ENCODE measurements around the gene ARF6. TPM values are rescaled to one million over a fixed set of nuclear protein-coding genes. Genes with fewer than 3 reads are reported as not detected.

Gene ARF6
- total and polyA plus RNA-seq, 10 of the 15 experiments (the other 5 are each of a cell fraction or from before 2014, with no cell fraction given) = 46.8 to 128 (median 71.9) TPM

DNA sequence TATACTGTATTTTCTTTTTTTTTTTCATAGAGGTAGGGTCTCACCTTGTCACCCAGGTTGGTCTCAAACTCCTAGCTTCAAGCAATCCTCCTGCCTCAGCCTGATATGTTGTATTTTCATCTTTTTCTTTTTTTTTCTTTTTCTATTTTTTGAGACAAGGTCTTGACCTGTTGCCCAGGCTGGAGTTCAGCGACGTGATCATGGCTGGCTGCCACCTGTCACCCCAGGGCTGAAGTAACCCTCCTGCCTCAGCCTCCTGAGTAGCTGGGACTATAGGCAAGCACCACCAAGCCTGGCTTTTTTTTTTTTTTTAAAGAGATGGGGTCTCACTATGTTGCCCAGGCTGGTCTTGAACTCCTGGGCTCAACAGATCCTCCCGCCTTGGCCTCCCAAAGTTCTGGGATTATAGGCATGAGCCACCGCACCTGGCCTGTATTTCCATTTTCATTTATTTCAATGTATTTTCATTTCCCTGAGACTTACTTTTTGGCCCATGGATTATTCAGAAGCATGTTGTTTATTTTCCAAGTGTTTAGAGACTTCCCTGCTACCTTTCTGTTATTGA lies 16.2 kb upstream of the ARF6 start:
- no TSS peak for BruUV-seq (replicated peaks)
- H3K4me2 ChIP-seq (ENCODE audit: control insufficient read depth, insufficient read depth) = no peak overlapping the region
- no peak for DNase-seq (ENCODE audit: low read depth, low spot score)
- RAD21 ChIA-PET (ENCODE audit: unreplicated experiment) = interaction anchor here (0.6 to 1.0 kb wide), 2 partner anchors 186 to 209 kb away, joined by 3 to 5 read pairs; no protein-coding TSS in a partner anchor
- H3K27me3 ChIP-seq (replicated peaks in 1 of 2; ENCODE audit: control insufficient read depth in 2 of 2, insufficient read depth in 2 of 2, low read length in 1 of 2) = no peaks in the 10 kb centered on the region
- no peak overlapping the region for H3K4me3 ChIP-seq
- no peak overlapping the region for H2AFZ ChIP-seq (ENCODE audit: control insufficient read depth, low read depth, low read length)
- intact Hi-C loops (cut with micrococcal nuclease; ENCODE audit: unreplicated experiment) (no loop called here), in situ Hi-C loops (cut with MboI) (no loop called here)
- POLR2A ChIA-PET = interaction anchor here (1.2 kb wide), 1 partner anchor 219 kb away, joined by 3 read pairs; no protein-coding TSS in a partner anchor
- no peaks in the 10 kb centered on the region for H3K4me1 ChIP-seq (ENCODE audit: control insufficient read depth, insufficient read depth, low read length)
- H3K79me2 ChIP-seq (ENCODE audit: control insufficient read depth, insufficient read depth, low read length) = no peaks in the 10 kb centered on the region
- no peak overlapping the region for H3K27ac ChIP-seq (ENCODE audit: control insufficient read depth, insufficient read depth)
- CTCF ChIA-PET = interaction anchor here (0.8 kb wide), 1 partner anchor 236 kb away, joined by 6 read pairs; no protein-coding TSS in a partner anchor
- TF ChIP-seq, protein P1, sequence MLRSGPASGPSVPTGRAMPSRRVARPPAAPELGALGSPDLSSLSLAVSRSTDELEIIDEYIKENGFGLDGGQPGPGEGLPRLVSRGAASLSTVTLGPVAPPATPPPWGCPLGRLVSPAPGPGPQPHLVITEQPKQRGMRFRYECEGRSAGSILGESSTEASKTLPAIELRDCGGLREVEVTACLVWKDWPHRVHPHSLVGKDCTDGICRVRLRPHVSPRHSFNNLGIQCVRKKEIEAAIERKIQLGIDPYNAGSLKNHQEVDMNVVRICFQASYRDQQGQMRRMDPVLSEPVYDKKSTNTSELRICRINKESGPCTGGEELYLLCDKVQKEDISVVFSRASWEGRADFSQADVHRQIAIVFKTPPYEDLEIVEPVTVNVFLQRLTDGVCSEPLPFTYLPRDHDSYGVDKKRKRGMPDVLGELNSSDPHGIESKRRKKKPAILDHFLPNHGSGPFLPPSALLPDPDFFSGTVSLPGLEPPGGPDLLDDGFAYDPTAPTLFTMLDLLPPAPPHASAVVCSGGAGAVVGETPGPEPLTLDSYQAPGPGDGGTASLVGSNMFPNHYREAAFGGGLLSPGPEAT (IDR thresholded peaks at IDR 0.05; ENCODE audit: low read depth) = no peak
- TF ChIP-seq MTA2 (IDR thresholded peaks at IDR 0.05; ENCODE audit: low read depth) = no peak
- no peak for TF ChIP-seq CHD1 (IDR thresholded peaks at IDR 0.05; ENCODE audit: low read depth, low read length)
- TF ChIP-seq NR2C1 (IDR thresholded peaks at IDR 0.05) = no peak
- no peak for TF ChIP-seq EED (IDR thresholded peaks at IDR 0.05; ENCODE audit: low read depth)
- TF ChIP-seq HDAC6 (IDR thresholded peaks at IDR 0.05; ENCODE audit: unreplicated experiment) = no peak
- no peak for TF ChIP-seq CREB1 (IDR thresholded peaks at IDR 0.05; ENCODE audit: low read depth)
- TF ChIP-seq ZBED1 (IDR thresholded peaks at IDR 0.05; ENCODE audit: borderline replicate concordance) = no peak
- TF ChIP-seq BACH1 (IDR thresholded peaks at IDR 0.05; ENCODE audit: borderline replicate concordance) = no peak
- TF ChIP-seq ZNF274 (IDR thresholded peaks at IDR 0.05; ENCODE audit: insufficient read depth, insufficient read length) = no peak
- TF ChIP-seq PAX5 (IDR thresholded peaks at IDR 0.05; ENCODE audit: borderline replicate concordance, low read depth, low read length) = no peak
- no peak for TF ChIP-seq SMAD1 (IDR thresholded peaks at IDR 0.05; ENCODE audit: low read depth, partially characterized antibody)
- no peak for TF ChIP-seq SP1 (IDR thresholded peaks at IDR 0.05; ENCODE audit: low read depth, low read length)
- TF ChIP-seq POLR2A (IDR thresholded peaks at IDR 0.05; ENCODE audit: low read depth, low read length) = no peak
- SMC1A ChIA-PET (ENCODE audit: uncharacterized antibody, unreplicated experiment) = interaction anchor here (1.1 to 1.6 kb wide), 3 partner anchors 15 to 228 kb away, joined by 3 to 4 read pairs (median 4); no protein-coding TSS in a partner anchor
- no peak for ATAC-seq
- H3K36me3 ChIP-seq (ENCODE audit: control insufficient read depth in 2 of 2, insufficient read depth in 2 of 2, low read length in 1 of 2) = no peaks in the 10 kb centered on the region
- FAIRE-seq = no peak
- no peaks in the 10 kb centered on the region for H4K20me1 ChIP-seq (ENCODE audit: control insufficient read depth, insufficient read depth)
- H3K9ac ChIP-seq (ENCODE audit: control insufficient read depth, insufficient read depth, low read length) = no peak overlapping the region
- H3K9me3 ChIP-seq (replicated peaks; ENCODE audit: control insufficient read depth, insufficient read depth, low read length) = no peaks in the 10 kb centered on the region; the same call in 2 of the 3 replicates
- 63% methylated on average over 4 of the region's 4 CpGs for WGBS (ENCODE audit: insufficient coverage, insufficient replicate concordance, low lambda C conversion rate, missing lambda C conversion rate)
